BLaER1 (cell line): ENCODE measurements around the gene PIEZO1.

Experiments
- H3K27ac ChIP-seq: shearing (Covaris generic); formaldehyde crosslinking; 2 replicates; pipeline ENCODE4 v1.8.1; 2022
- H3K27me3 ChIP-seq: shearing (Covaris generic); formaldehyde crosslinking; 2 replicates; pipeline ENCODE4 v1.8.1; 2022
- H3K36me3 ChIP-seq: shearing (Covaris generic); formaldehyde crosslinking; 2 replicates; pipeline ENCODE4 v1.8.1; 2022
- H3K4me1 ChIP-seq: shearing (Covaris generic); formaldehyde crosslinking; 2 replicates; pipeline ENCODE4 v1.8.1; 2022
- H3K4me2 ChIP-seq: shearing (Covaris generic); formaldehyde crosslinking; 2 replicates; pipeline ENCODE4 v1.8.1; 2022
- H3K4me3 ChIP-seq: shearing (Covaris generic); formaldehyde crosslinking; 2 replicates; pipeline ENCODE4 v1.8.1; 2022
- H3K9ac ChIP-seq: shearing (Covaris generic); formaldehyde crosslinking; 2 replicates; pipeline ENCODE4 v1.8.1; 2022
- H3K9me3 ChIP-seq: shearing (Covaris generic); formaldehyde crosslinking; 2 replicates; pipeline ENCODE4 v1.8.1; 2022
- H4K20me1 ChIP-seq: shearing (Covaris generic); formaldehyde crosslinking; 2 replicates; pipeline ENCODE4 v1.8.1; 2022
- Cebpa-rat ChIP-seq: shearing (Covaris generic); IDR thresholded peaks from 2 replicates; pipeline ENCODE4 v1.8.1; 2022

PIEZO1 gene

GRCh38 chr16:88732172-88732960 lies 52.7 kb downstream of the PIEZO1 start:
- no peak for TF ChIP-seq Cebpa-rat
- Histone ChIP-seq H3K27ac (no peak overlapping the region), H3K4me3 (no peak overlapping the region), H3K36me3 (peaks cover 81% of the 10 kb centered on the region), H3K4me2 (no peak overlapping the region), H3K27me3 (no peaks in the 10 kb centered on the region), H3K9ac (no peak overlapping the region), H4K20me1 (peaks cover 63% of the 10 kb centered on the region), H3K9me3 (no peaks in the 10 kb centered on the region), H3K4me1 (peaks cover 27% of the 10 kb centered on the region)

GRCh38 chr16:88731699-88732098 lies 53.3 kb downstream of the PIEZO1 start:
- peaks cover 84% of the 10 kb centered on the region for H3K36me3 ChIP-seq
- no peak for TF ChIP-seq Cebpa-rat
- no peaks in the 10 kb centered on the region for H3K27me3 ChIP-seq
- peaks cover 57% of the 10 kb centered on the region for H4K20me1 ChIP-seq
- no peak overlapping the region for H3K4me3 ChIP-seq
- no peak overlapping the region for H3K27ac ChIP-seq
- no peaks in the 10 kb centered on the region for H3K9me3 ChIP-seq
- H3K4me2 ChIP-seq: peak overlapping the region; percentile 5; the same call in 1 of the 2 replicates
- H3K9ac ChIP-seq: no peak overlapping the region
- peaks cover 21% of the 10 kb centered on the region for H3K4me1 ChIP-seq

- no peaks in the 10 kb centered on the region for H3K27me3 ChIP-seq
- H4K20me1 ChIP-seq: peaks cover 54% of the 10 kb centered on the region
- no peak for TF ChIP-seq Cebpa-rat
- H3K36me3 ChIP-seq: peaks cover 84% of the 10 kb centered on the region
- H3K27ac ChIP-seq: no peak overlapping the region
- H3K9ac ChIP-seq: no peak overlapping the region
- no peak overlapping the region for H3K4me3 ChIP-seq
- H3K4me2 ChIP-seq: peak overlapping the region; percentile 5; the same call in 1 of the 2 replicates
- no peaks in the 10 kb centered on the region for H3K9me3 ChIP-seq
- H3K4me1 ChIP-seq: peaks cover 21% of the 10 kb centered on the region
Observed at GRCh38 chr16:88730632-88731607, 54.1 kb downstream of the PIEZO1 start.

GRCh38 chr16:88727871-88728270 lies 57.1 kb downstream of the PIEZO1 start:
- no peak for TF ChIP-seq Cebpa-rat
- H3K4me3 ChIP-seq: no peak overlapping the region
- H3K27ac ChIP-seq: peak overlapping the region; percentile 53; the same call in 1 of the 2 replicates
- H3K9ac ChIP-seq: peak overlapping the region; percentile 53; the same call in 1 of the 2 replicates
- peaks cover 84% of the 10 kb centered on the region for H3K36me3 ChIP-seq
- no peaks in the 10 kb centered on the region for H3K9me3 ChIP-seq
- H3K27me3 ChIP-seq: no peaks in the 10 kb centered on the region
- peaks cover 53% of the 10 kb centered on the region for H4K20me1 ChIP-seq
- peak overlapping the region; percentile 60 for H3K4me2 ChIP-seq
- peaks cover 21% of the 10 kb centered on the region for H3K4me1 ChIP-seq

- peaks cover 84% of the 10 kb centered on the region for H3K36me3 ChIP-seq
- H3K4me1 ChIP-seq: peaks cover 21% of the 10 kb centered on the region
- no peaks in the 10 kb centered on the region for H3K9me3 ChIP-seq
- H3K27ac ChIP-seq: no peak overlapping the region
- H3K4me2 ChIP-seq: no peak overlapping the region
- H4K20me1 ChIP-seq: peaks cover 51% of the 10 kb centered on the region
- no peak overlapping the region for H3K9ac ChIP-seq
- no peaks in the 10 kb centered on the region for H3K27me3 ChIP-seq
- no peak overlapping the region for H3K4me3 ChIP-seq
- TF ChIP-seq Cebpa-rat: no peak
Observed at GRCh38 chr16:88726981-88727380, 58.0 kb downstream of the PIEZO1 start.

- H3K4me1 ChIP-seq: peaks cover 18% of the 10 kb centered on the region
- H3K36me3 ChIP-seq: peaks cover 85% of the 10 kb centered on the region
- H3K9ac ChIP-seq: no peak overlapping the region
- no peak overlapping the region for H3K4me2 ChIP-seq
- no peaks in the 10 kb centered on the region for H3K9me3 ChIP-seq
- no peak overlapping the region for H3K27ac ChIP-seq
- H4K20me1 ChIP-seq: peaks cover 52% of the 10 kb centered on the region
- no peaks in the 10 kb centered on the region for H3K27me3 ChIP-seq
- no peak for TF ChIP-seq Cebpa-rat
- no peak overlapping the region for H3K4me3 ChIP-seq
Observed at GRCh38 chr16:88726408-88726749, 58.6 kb downstream of the PIEZO1 start.

GRCh38 chr16:88725609-88726407 lies 59.2 kb downstream of the PIEZO1 start:
- Histone ChIP-seq H3K4me1 (peaks cover 12% of the 10 kb centered on the region), H3K9ac (no peak overlapping the region), H3K27me3 (no peaks in the 10 kb centered on the region), H3K36me3 (peaks cover 85% of the 10 kb centered on the region), H3K4me2 (no peak overlapping the region), H3K4me3 (no peak overlapping the region), H4K20me1 (peaks cover 46% of the 10 kb centered on the region), H3K27ac (no peak overlapping the region), H3K9me3 (no peaks in the 10 kb centered on the region)
- TF ChIP-seq Cebpa-rat: no peak

GRCh38 chr16:88724855-88725555 lies 60.0 kb downstream of the PIEZO1 start:
- H3K27me3 ChIP-seq: no peaks in the 10 kb centered on the region
- no peaks in the 10 kb centered on the region for H3K9me3 ChIP-seq
- H4K20me1 ChIP-seq: peaks cover 45% of the 10 kb centered on the region
- no peak for TF ChIP-seq Cebpa-rat
- H3K4me3 ChIP-seq: no peak overlapping the region
- no peak overlapping the region for H3K4me2 ChIP-seq
- H3K36me3 ChIP-seq: peaks cover 85% of the 10 kb centered on the region
- no peak overlapping the region for H3K27ac ChIP-seq
- peaks cover 9% of the 10 kb centered on the region for H3K4me1 ChIP-seq
- no peak overlapping the region for H3K9ac ChIP-seq

GRCh38 chr16:88723911-88724310 lies 61.1 kb downstream of the PIEZO1 start:
- H3K9me3 ChIP-seq: no peaks in the 10 kb centered on the region
- no peaks in the 10 kb centered on the region for H3K27me3 ChIP-seq
- no peak overlapping the region for H3K4me3 ChIP-seq
- no peak overlapping the region for H3K4me2 ChIP-seq
- no peak overlapping the region for H3K9ac ChIP-seq
- H4K20me1 ChIP-seq: peaks cover 56% of the 10 kb centered on the region
- H3K4me1 ChIP-seq: peaks cover 13% of the 10 kb centered on the region
- H3K27ac ChIP-seq: no peak overlapping the region
- TF ChIP-seq Cebpa-rat: no peak
- peaks cover 92% of the 10 kb centered on the region for H3K36me3 ChIP-seq
